Testis (tissue), 2 donors: ENCODE measurements around the gene TMEM255B.

Experiments used
- CTCF ChIP-seq, 3 experiments: fragments of 450-650 bp in 2 of 3; fragments of 200-600 bp in 1 of 3; sonication (generic) in 1 of 3; IDR thresholded peaks; one replicate each; pipeline ENCODE4 v1.5.1; 2016 to 2019; ENCODE audit warnings: antibody characterized with exemption in 3 of 3, mild to moderate bottlenecking in 2 of 3, moderate library complexity in 1 of 3
- POLR2A ChIP-seq: fragments of 450-650 bp; IDR thresholded peaks from one replicate; pipeline ENCODE4 v1.6.1; 2017; ENCODE audit warnings: antibody characterized with exemption, mild to moderate bottlenecking, moderate library complexity

GRCh38 chr13:113745059-113745458, 14.0 kb upstream of the TMEM255B start:
- no peak for TF ChIP-seq CTCF (IDR thresholded peaks at IDR 0.05)
- TF ChIP-seq POLR2A: no peak
